NB4 (cell line): ENCODE measurements around the gene FCRLB.

ENCODE experiments used
- DNase-seq: peaks from one replicate; pipeline ENCODE4 v3.0.0; 2010; ENCODE audit warnings: low read depth
- H3K4me3 ChIP-seq: one replicate; pipeline ENCODE4 v1.5.1; 2011; ENCODE audit warnings: mild to moderate bottlenecking, low read depth, low read length, moderate library complexity
- CTCF ChIP-seq: IDR thresholded peaks from one replicate; pipeline ENCODE4 v1.5.1; 2012; ENCODE audit warnings: low read depth, low read length
- MAX ChIP-seq: IDR thresholded peaks from 2 replicates; pipeline ENCODE4 v1.6.1; 2011; ENCODE audit warnings: low read depth, low read length
- MYC ChIP-seq: IDR thresholded peaks from 2 replicates; pipeline ENCODE4 v1.6.1; 2011; ENCODE audit warnings: low read depth, low read length
- POLR2A ChIP-seq: IDR thresholded peaks from 2 replicates; pipeline ENCODE4 v1.6.1; 2011; ENCODE audit warnings: mild to moderate bottlenecking; ENCODE audit not compliant: insufficient read length; ENCODE audit errors: extremely low read depth

The FCRLB gene

GRCh38 chr1:161706482-161707347 lies 14.6 kb upstream of the FCRLB start, which contains the start of gene FCRLA:
TSS of gene FCRLA (plus strand) at chr1:161707229. CDS start at chr1:161707265, 36 bp downstream.
- no peak within 1 kb of the TSS for H3K4me3 ChIP-seq
- TF ChIP-seq MAX (no peak), CTCF (no peak), MYC (no peak), POLR2A (no peak)
- peak; percentile 39 for DNase-seq

GRCh38 chr1:161707503-161707902 lies 13.8 kb upstream of the FCRLB start:
- H3K4me3 ChIP-seq, result no peak overlapping the region
- TF ChIP-seq POLR2A (no peak), CTCF (no peak), MAX (no peak), MYC (no peak)
- DNase-seq, result no peak

GRCh38 chr1:161709373-161709772 lies 12.0 kb upstream of the FCRLB start:
- DNase-seq, result no peak
- TF ChIP-seq MYC, result no peak
- no peak for TF ChIP-seq POLR2A
- TF ChIP-seq CTCF, result no peak
- TF ChIP-seq MAX, result no peak
- H3K4me3 ChIP-seq, result no peak overlapping the region

- DNase-seq, result no peak
- H3K4me3 ChIP-seq, result no peak overlapping the region
- TF ChIP-seq POLR2A (no peak), MYC (no peak), MAX (no peak), CTCF (no peak)
Measured at GRCh38 chr1:161710560-161710959, 10.8 kb upstream of the FCRLB start.

- peak; percentile 52 for DNase-seq
- H3K4me3 ChIP-seq, result no peak overlapping the region
- no peak for TF ChIP-seq CTCF
- no peak for TF ChIP-seq POLR2A
- TF ChIP-seq MAX, result no peak
- no peak for TF ChIP-seq MYC
Measured at GRCh38 chr1:161718559-161719324, 2.6 kb upstream of the FCRLB start.
